ENCODE data around the gene RAF1. TPM values are rescaled to one million over a fixed set of nuclear protein-coding genes. Genes with fewer than 3 reads are reported as not detected.
A peak's percentile ranks its signal among the peaks of the same experiment; 100 is the strongest.
"Not testable (repeated sequence)": the region's sequence is repeated elsewhere in the genome, so short reads cannot be mapped to it uniquely, and the experiment has no call there.

RAF1 gene
- total RNA-seq, 1 donor = 78.0 TPM

GRCh38 chr3:12627370-12627769 lies 36.5 kb downstream of the RAF1 start:
- TF ChIP-seq, protein P1, sequence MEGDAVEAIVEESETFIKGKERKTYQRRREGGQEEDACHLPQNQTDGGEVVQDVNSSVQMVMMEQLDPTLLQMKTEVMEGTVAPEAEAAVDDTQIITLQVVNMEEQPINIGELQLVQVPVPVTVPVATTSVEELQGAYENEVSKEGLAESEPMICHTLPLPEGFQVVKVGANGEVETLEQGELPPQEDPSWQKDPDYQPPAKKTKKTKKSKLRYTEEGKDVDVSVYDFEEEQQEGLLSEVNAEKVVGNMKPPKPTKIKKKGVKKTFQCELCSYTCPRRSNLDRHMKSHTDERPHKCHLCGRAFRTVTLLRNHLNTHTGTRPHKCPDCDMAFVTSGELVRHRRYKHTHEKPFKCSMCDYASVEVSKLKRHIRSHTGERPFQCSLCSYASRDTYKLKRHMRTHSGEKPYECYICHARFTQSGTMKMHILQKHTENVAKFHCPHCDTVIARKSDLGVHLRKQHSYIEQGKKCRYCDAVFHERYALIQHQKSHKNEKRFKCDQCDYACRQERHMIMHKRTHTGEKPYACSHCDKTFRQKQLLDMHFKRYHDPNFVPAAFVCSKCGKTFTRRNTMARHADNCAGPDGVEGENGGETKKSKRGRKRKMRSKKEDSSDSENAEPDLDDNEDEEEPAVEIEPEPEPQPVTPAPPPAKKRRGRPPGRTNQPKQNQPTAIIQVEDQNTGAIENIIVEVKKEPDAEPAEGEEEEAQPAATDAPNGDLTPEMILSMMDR (IDR thresholded peaks at IDR 0.05; ENCODE audit: insufficient read depth, low read length) = no peak
- H3K4me3 ChIP-seq (ENCODE audit: low read depth, low read length) = no peak overlapping the region

DNA sequence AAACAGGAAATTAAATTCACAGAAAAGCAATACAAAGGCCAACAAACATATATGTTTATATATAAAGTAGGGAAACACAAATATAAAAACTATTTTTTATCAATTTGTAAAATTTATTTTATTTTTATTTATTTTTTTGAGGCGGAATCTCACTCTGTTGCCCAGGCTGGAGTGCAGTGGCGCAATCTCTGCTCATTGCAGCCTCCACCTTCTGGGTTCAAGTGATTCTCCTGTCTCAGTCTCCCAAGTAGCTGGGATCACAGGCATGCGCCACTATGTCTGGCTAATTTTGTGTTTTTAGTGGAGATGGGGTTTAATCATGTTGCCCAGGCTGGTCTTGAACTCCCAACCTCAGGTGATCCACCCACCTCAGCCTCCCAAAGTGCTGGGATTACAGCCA lies 39.0 kb downstream of the RAF1 start:
- DNase-seq (ENCODE audit: low read depth) = not testable (repeated sequence)

More at GRCh38 chr3:12627370-12627769, 36.5 kb downstream of the RAF1 start:
- DNase-seq (ENCODE audit: low read depth) = peak; percentile 21

GRCh38 chr3:12624056-12624455 lies 39.9 kb downstream of the RAF1 start:
- DNase-seq (ENCODE audit: low read depth) = no peak
- TF ChIP-seq, protein P1 (IDR thresholded peaks at IDR 0.05; ENCODE audit: insufficient read depth, low read length) = no peak
- H3K4me3 ChIP-seq (ENCODE audit: low read depth, low read length) = no peak overlapping the region

More for the DNA sequence above, 39.0 kb downstream of the RAF1 start:
- H3K4me3 ChIP-seq (ENCODE audit: low read depth, low read length) = not testable (repeated sequence)

GRCh38 chr3:12622335-12622734 lies 41.6 kb downstream of the RAF1 start:
- no peak for DNase-seq (ENCODE audit: low read depth)
- H3K4me3 ChIP-seq (ENCODE audit: low read depth, low read length) = no peak overlapping the region
- TF ChIP-seq, protein P1 (IDR thresholded peaks at IDR 0.05; ENCODE audit: insufficient read depth, low read length) = no peak

DNA sequence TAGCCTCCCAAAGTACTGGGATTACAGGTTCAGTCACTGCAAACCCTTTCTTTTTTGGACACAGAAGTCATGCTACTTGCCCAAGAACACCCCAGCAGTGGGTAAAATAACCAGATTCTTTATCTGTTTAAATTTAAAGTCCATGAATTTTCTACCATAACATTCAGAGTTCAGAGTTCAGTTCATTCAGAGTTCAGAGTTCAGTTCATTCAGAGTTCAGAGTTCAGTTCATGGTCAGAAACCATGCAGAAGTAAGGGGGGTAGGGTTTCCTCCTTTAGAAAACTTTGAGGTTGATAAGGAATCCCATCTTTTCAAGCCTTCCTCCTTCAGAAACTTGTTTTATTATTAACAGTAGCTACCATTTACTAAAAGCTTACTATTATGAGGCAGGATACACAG lies 43.2 kb downstream of the RAF1 start:
- H3K4me3 ChIP-seq (ENCODE audit: low read depth, low read length) = no peak overlapping the region
- no peak for DNase-seq (ENCODE audit: low read depth)
- TF ChIP-seq, protein P1 (IDR thresholded peaks at IDR 0.05; ENCODE audit: insufficient read depth, low read length) = no peak

DNA sequence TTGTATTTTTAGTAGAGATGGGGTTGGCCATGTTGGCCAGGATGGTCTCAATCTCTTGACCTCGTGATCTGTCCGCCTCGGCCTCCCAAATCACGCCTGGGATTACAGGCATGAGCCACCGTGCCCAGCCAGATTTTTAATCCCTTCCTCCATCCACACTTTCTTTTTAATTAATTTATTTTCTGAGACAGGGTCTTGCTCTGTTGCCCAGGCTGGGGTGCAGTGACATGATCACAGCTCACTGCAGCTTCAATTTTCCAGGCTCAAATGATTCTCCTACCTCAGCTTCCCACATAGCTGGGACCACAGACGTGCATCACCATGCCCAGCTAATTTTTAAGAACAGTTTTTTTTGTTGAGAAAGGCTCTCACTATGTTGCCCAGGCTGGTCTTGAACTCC lies 43.6 kb downstream of the RAF1 start:
- TF ChIP-seq, protein P1 (IDR thresholded peaks at IDR 0.05; ENCODE audit: insufficient read depth, low read length) = no peak
- H3K4me3 ChIP-seq (ENCODE audit: low read depth, low read length) = no peak overlapping the region
- no peak for DNase-seq (ENCODE audit: low read depth)

- H3K4me3 ChIP-seq (ENCODE audit: low read depth, low read length) = no peak overlapping the region
- DNase-seq (ENCODE audit: low read depth) = no peak
- TF ChIP-seq, protein P1 (IDR thresholded peaks at IDR 0.05; ENCODE audit: insufficient read depth, low read length) = no peak
Observed at GRCh38 chr3:12618426-12618825, 45.5 kb downstream of the RAF1 start.

All from fibroblast of the aortic adventitia (primary cell).